Stimulated activated CD8-positive, alpha-beta memory T cell treated with anti-CD3 and anti-CD28 coated beads, Interleukin-15, amount 100 ng/mL, for 4 hours (primary cell): ENCODE measurements around the gene UNC50.

Experiments
- DNase-seq, 2 donors: peaks; one replicate each; pipeline ENCODE4 v3.0.0-alpha.2; 2020; ENCODE audit warnings: low read depth in 2 of 2

The UNC50 gene

GRCh38 chr2:98664323-98664722 is 55.9 kb downstream of the UNC50 start:
- DNase-seq: no peak

DNA sequence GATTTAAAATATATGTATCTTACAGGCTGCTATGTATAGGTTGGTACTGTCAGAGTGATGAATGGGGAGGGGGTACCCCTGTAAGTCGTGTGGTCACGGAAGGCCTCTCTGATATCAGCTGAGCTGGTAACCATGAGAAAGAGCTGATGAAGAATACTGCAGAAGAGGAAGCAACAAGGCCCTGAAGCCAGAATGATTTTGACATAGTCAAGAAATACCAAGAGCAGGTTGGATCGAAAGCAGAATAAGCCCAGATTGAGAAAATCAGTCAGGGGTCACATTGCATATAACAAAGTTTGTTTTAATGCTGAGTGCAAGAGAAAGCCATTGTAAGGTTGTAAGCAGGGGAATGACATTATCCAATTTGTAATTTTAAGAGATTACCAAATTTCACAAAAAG is 57.3 kb downstream of the UNC50 start:
- DNase-seq: no peak
